Measurements from ENCODE around the gene SORCS2. TPM values are rescaled to one million over a fixed set of nuclear protein-coding genes. Genes with fewer than 3 reads are reported as not detected.

The SORCS2 gene
- total and polyA plus RNA-seq, 2 of the 13 experiments (the other 11 are each of a cell fraction or from before 2014, with no cell fraction given), result 0.82 to 1.0 TPM

- Histone ChIP-seq H3K9me3 (ENCODE audit: low read length) (no peaks in the 10 kb centered on the region), H3K9ac (ENCODE audit: insufficient read depth, low read depth, low read length) (no peak overlapping the region), H3K27ac (ENCODE audit: extremely low read length, insufficient read depth, low read length) (no peak overlapping the region), H2AFZ (ENCODE audit: low read length) (no peak overlapping the region), H3K36me3 (replicated peaks in 1 of 2; ENCODE audit: control insufficient read depth in 1 of 2, insufficient read depth in 2 of 2, low read length in 2 of 2) (no peaks in the 10 kb centered on the region), H3K27me3 (ENCODE audit: control insufficient read depth in 1 of 2, insufficient read depth in 2 of 2, low read length in 2 of 2) (peaks cover 0 to 9% of the 10 kb centered on the region in 2 experiments; a peak in 3 of 5 replicates), H3K4me1 (ENCODE audit: insufficient read depth, low read length) (no peaks in the 10 kb centered on the region), H3K4me2 (ENCODE audit: low read depth, low read length) (no peak overlapping the region), H4K20me1 (ENCODE audit: insufficient read depth, low read length) (no peaks in the 10 kb centered on the region), H3K4me3 (replicated peaks in 1 of 3; ENCODE audit: insufficient read depth in 1 of 3, low read depth in 2 of 3, low read length in 3 of 3) (no peak overlapping the region), H3K79me2 (ENCODE audit: insufficient read depth, low read length) (no peaks in the 10 kb centered on the region)
- intact Hi-C loops (cut with micrococcal nuclease; ENCODE audit: unreplicated experiment) (no loop called here), in situ Hi-C loops (cut with HindIII; ENCODE audit: extremely low pct_ligation_motif_present, low pct_unique_long_range_greater_than_20kb) (no loop called here)
- 23% methylated on average over 6 of the region's 7 CpGs for WGBS (ENCODE audit: low lambda C conversion rate)
- no peak for ATAC-seq
- no peak for FAIRE-seq
- no TSS peak for BruUV-seq (replicated peaks)
- DNase-seq (ENCODE audit: low spot score), result no peak
- ChIA-PET CTCF (ENCODE audit: low intra/inter-chr PET ratio, low total read pairs) (no interaction called here), POLR2A (no interaction called here)
- TF ChIP-seq ZNF616 (CRISPR knock-in tag; IDR thresholded peaks at IDR 0.05; ENCODE audit: low read depth) (no peak), TRAFD1 (CRISPR knock-in tag; IDR thresholded peaks at IDR 0.05; ENCODE audit: borderline replicate concordance) (no peak), PHB2 (IDR thresholded peaks at IDR 0.05; ENCODE audit: partially characterized antibody) (no peak), HMGA1 (CRISPR knock-in tag; conservative IDR thresholded peaks at IDR 0.05) (no peak), ZNF550 (CRISPR knock-in tag; IDR thresholded peaks at IDR 0.05; ENCODE audit: borderline replicate concordance) (no peak), KLF15 (CRISPR knock-in tag; IDR thresholded peaks at IDR 0.05; ENCODE audit: borderline replicate concordance) (no peak), PLSCR1 (CRISPR knock-in tag; IDR thresholded peaks at IDR 0.05; ENCODE audit: borderline replicate concordance) (no peak), NR2C2 (CRISPR knock-in tag; IDR thresholded peaks at IDR 0.05; ENCODE audit: borderline replicate concordance) (no peak), ZNF639 (CRISPR knock-in tag; conservative IDR thresholded peaks at IDR 0.05) (no peak), ZNF256 (CRISPR knock-in tag; conservative IDR thresholded peaks at IDR 0.05) (no peak), ZNF260 (CRISPR knock-in tag; IDR thresholded peaks at IDR 0.05; ENCODE audit: borderline replicate concordance, low read depth) (no peak), ZNF275 (CRISPR knock-in tag; IDR thresholded peaks at IDR 0.05; ENCODE audit: borderline replicate concordance) (no peak), POLR2A (IDR thresholded peaks at IDR 0.05; ENCODE audit: insufficient read depth in 1 of 2, low read depth in 2 of 2, low read length in 2 of 2) (no peak), IRF1 (CRISPR knock-in tag; IDR thresholded peaks at IDR 0.05; ENCODE audit: low read depth) (no peak), USF2 (IDR thresholded peaks at IDR 0.05; ENCODE audit: low read depth, low read length) (no peak), USF2 (CRISPR knock-in tag; IDR thresholded peaks at IDR 0.05; ENCODE audit: borderline replicate concordance) (no peak), TBX3 (IDR thresholded peaks at IDR 0.05; ENCODE audit: borderline replicate concordance) (no peak)
These were observed 59.7 kb downstream of the SORCS2 start for GRCh38 chr4:7252051-7252450.
